Head of caudate nucleus (tissue), 42 donors: ENCODE results near the gene GRAMD2A.
A peak's percentile ranks its signal among the peaks of the same experiment; 100 is the strongest.

Experiments used
- DNase-seq, 42 donors: peaks; one replicate each; pipeline versions ENCODE4 v3.0.0 to v3.0.0-alpha.2; 2020 to 2021; ENCODE audit warnings: mixed read lengths in 7 of 42
- intact Hi-C: fragments of 100-400 bp; cut with DNase I; formaldehyde crosslinking; loops from one replicate; pipeline ENCODE4 v1.15.0; 2022

The GRAMD2A gene

DNA sequence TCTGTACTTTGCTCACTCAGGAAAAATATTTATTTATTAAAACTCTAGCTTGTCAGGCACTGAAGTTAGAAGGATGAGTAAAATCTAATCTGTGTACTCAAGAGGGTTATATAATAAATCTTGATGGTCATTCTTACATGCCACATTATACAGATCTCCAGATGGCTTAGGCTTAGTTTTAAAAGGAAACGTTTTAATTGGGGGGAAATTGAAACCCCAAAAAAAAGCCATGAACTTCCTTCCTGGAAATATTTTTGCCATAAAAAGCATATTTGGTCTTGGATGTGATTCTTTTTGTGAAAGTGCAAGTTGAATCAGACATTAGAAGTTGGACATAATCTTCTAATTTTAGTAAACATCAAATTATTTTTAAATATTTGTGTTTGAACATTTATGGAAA, 73.4 kb downstream of the GRAMD2A start:
- no peak for DNase-seq
- intact Hi-C loops: no loop called here

- intact Hi-C loops: no loop called here
Observed at GRCh38 chr15:72118017-72118978, 79.3 kb downstream of the GRAMD2A start, which contains the start of the genes MYO9A and SENP8. Gene MYO9A, minus strand, starts transcription at chr15:72118150. Its CDS starts 71,587 bp downstream, at chr15:72046563. Gene SENP8, plus strand, starts transcription at chr15:72118403. Its CDS starts 21,221 bp downstream, at chr15:72139624.

DNA sequence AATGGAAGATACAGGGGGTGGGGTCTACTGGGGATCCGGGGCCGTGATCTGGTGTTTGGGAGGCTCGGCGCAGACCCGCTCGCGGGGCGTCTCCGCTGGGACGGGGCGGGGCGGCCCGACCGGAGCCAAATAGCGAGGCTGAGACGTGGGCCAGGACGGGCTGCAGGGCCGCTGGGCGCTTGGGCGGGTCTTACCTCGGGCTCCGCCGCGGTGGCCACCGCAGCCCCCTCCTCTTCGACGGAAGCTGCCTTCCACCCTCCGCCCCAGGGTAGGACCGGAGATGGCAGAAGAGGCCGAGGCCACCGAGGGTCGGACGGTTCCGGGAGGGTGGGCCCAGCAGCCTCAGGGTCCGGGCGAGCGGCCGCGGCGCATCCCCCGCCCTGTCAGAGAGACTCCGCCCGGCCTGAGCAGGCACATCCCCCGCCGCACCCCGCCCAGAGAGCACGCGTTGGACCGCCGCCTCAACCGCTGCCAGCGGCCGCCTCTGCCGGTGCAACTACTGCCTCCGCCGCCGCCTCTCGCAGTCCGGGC, 80.0 kb downstream of the GRAMD2A start:
- intact Hi-C loops: no loop called here
- peak in 21 of 42 donors; percentile 29 to 69 (median 50) for DNase-seq

More at GRCh38 chr15:72118017-72118978, 79.3 kb downstream of the GRAMD2A start, which contains the start of the genes MYO9A and SENP8:
- DNase-seq: peak; percentile 89 to 99 (median 96)

GRCh38 chr15:72116731-72117485, 80.7 kb downstream of the GRAMD2A start:
- intact Hi-C loops: no loop called here
- DNase-seq: peak in 34 of 42 donors; percentile 8 to 58 (median 30)

DNA sequence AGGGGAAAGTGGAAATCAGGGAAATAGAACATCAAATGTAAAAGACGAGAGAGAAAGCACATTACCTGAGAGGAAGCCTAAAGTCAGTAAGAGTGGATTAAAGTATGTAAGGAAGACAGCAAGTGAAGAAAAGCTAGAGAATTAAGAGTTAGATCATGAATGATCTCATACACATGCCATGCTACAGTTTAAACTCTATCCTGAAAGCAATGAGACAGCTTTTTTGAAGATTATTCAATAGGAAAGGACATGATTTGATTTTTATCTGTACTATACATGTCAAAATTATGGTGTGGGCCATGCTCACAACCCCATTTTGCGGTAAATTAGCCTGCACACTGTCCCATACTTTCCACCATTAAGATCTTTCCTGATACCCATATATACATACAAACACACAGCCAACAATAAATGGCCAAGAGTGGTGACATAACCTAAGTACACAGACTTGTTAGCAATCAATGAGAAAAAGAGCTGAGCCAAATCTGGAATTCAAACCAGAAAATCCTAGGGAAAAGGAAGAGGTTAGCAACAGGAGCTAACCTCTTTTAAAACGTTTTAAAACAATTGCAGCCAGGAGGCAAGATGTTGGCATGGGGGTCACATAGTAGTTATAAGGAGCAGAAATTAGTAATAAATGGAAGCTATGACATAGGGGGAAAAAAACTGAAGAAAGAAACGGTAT, 84.1 kb downstream of the GRAMD2A start:
- intact Hi-C loops: no loop called here
- DNase-seq: no peak

DNA sequence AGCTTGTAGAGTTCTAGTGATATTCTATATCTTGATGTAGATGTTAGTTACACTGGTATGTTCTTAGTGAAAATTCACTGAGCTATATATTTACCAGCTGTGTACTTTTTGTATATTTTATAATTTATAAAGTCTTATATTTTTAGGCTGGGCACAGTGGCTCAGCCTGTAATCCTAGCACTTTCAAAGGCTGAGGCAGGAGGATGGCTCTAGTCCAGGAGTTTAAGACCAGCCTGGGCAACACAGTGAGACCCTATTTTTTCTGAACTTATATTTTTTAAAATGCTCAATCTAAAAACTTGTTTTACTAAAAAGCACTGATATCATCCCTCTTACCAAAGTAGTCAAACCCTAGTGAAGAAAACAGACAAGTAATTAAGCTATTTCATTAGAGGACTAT, 84.8 kb downstream of the GRAMD2A start:
- no peak for DNase-seq
- intact Hi-C loops: no loop called here

DNA sequence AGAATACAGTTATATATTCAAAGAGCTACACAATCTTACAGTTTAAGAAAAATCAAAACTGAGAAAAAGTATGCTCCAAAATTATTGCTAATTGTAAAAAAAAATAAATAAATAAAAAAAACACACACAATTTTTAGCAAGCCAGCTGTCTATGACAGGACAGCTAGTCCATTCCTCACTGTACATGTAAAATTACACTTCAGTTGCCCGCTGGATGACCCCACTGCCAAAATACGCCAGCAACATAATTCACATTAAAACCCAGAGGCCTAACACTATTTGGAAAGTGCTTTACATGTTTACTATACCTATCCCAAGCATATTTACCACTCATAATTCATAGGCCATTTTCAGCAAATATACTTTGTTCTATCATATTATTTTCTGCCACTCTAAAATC, 85.5 kb downstream of the GRAMD2A start:
- intact Hi-C loops: no loop called here
- DNase-seq: no peak

DNA sequence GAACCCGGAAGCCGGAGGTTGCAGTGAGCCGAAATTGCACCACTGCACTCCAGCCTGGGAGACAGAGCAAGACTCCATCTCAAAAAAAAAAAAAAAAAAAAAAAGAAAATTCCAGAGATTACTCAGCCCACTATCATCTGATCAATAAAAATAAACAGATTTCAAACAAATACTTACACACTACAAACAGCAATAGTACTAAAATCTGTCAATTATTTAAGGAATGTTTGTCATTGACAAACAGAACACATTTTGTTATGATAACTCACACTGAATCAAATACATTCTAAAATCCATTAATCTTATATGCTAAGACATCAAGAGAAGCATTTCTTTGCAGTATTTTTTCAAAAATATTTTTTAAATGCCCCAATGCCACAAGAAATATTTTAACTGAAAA, 87.2 kb downstream of the GRAMD2A start:
- intact Hi-C loops: no loop called here
- no peak for DNase-seq
